Naive B cell (primary cell): ENCODE results near the gene OR6Q1. TPM values are rescaled to one million over a fixed set of nuclear protein-coding genes. Genes with fewer than 3 reads are reported as not detected.
"Not testable (repeated sequence)": the region's sequence is repeated elsewhere in the genome, so short reads cannot be mapped to it uniquely, and the experiment has no call there.

Experiments used
- ATAC-seq, 2 donors: fragments of 150-1000 bp; cut with Tn5 transposase; 2 replicates each; pipeline ENCODE4 v1.10.0; 2021; ENCODE audit warnings: low read depth in 2 of 2, mild to moderate bottlenecking in 2 of 2, moderate library complexity in 2 of 2
- DNase-seq: peaks from one replicate; pipeline ENCODE4 v3.0.0; 2022
- H3K27ac Mint-ChIP-seq, 6 donors: one replicate each; pipeline ENCODE4 v1.8.0; 2020 to 2022; ENCODE audit warnings: mild to moderate bottlenecking in 6 of 6, mixed read lengths in 6 of 6, moderate library complexity in 5 of 6, inconsistent platforms in 2 of 6
- H3K27me3 Mint-ChIP-seq, 3 donors: one replicate each; pipeline ENCODE4 v1.8.0; 2021 to 2022; ENCODE audit warnings: mixed read lengths in 3 of 3, mild to moderate bottlenecking in 1 of 3
- H3K36me3 Mint-ChIP-seq, 2 donors: one replicate each; pipeline ENCODE4 v1.8.0; 2020 to 2022; ENCODE audit warnings: mixed read lengths in 2 of 2, inconsistent platforms in 1 of 2, mild to moderate bottlenecking in 1 of 2
- H3K4me1 Mint-ChIP-seq, 3 donors: one replicate each; pipeline ENCODE4 v1.8.0; 2020 to 2022; ENCODE audit warnings: mixed read lengths in 3 of 3, inconsistent platforms in 1 of 3, mild to moderate bottlenecking in 1 of 3, moderate library complexity in 1 of 3
- H3K4me3 Mint-ChIP-seq, 8 donors: one replicate each; pipeline ENCODE4 v1.8.0; 2020 to 2022; ENCODE audit warnings: mild to moderate bottlenecking in 8 of 8, mixed read lengths in 8 of 8, moderate library complexity in 8 of 8, inconsistent platforms in 2 of 8
- H3K9me3 Mint-ChIP-seq, 7 donors: one replicate each; pipeline ENCODE4 v1.8.0; 2020 to 2022; ENCODE audit warnings: mixed read lengths in 7 of 7, mild to moderate bottlenecking in 5 of 7, inconsistent platforms in 2 of 7, moderate library complexity in 1 of 7
- polyA plus RNA-seq, 6 donors: library from polyadenylated mRNA; unstranded; fragments of 300-500 nt; fragmentation: Illumina TruSeq; gene quantifications; one replicate each; pipeline ENCODE4 v1.2.3, GENCODE V29; 2021; ENCODE audit warnings: low read depth in 6 of 6

The OR6Q1 gene
- polyA plus RNA-seq, result not detected

- Mint-ChIP-seq H3K9me3 (peaks cover 5 to 28% (median 9%) of the 10 kb centered on the region in 7 donors), H3K36me3 (no peaks in the 10 kb centered on the region), H3K27me3 (peaks cover 9 to 28% (median 11%) of the 10 kb centered on the region in 3 donors), H3K27ac (no peak within 1 kb of the TSS), H3K4me3 (no peak within 1 kb of the TSS), H3K4me1 (no peaks in the 10 kb centered on the region)
- ATAC-seq (no peak), DNase-seq (no peak)
These were observed at the start of gene OR6Q1 for GRCh38 chr11:58030653-58031052. OR6Q1 (plus strand) TSS chr11:58030953; CDS start chr11:58030953, 0 bp downstream.

- no peaks in the 10 kb centered on the region for H3K4me1 Mint-ChIP-seq
- peak overlapping the region in 1 of 6 donors; percentile 15 for H3K27ac Mint-ChIP-seq
- peaks cover 0 to 9% (median 1%) of the 10 kb centered on the region in 7 donors for H3K9me3 Mint-ChIP-seq
- no peaks in the 10 kb centered on the region for H3K36me3 Mint-ChIP-seq
- DNase-seq, result no peak
- no peak for ATAC-seq
- H3K4me3 Mint-ChIP-seq, result no peak overlapping the region
- H3K27me3 Mint-ChIP-seq, result peaks cover 5 to 13% (median 10%) of the 10 kb centered on the region in 3 donors
These were observed 49.2 kb upstream of the OR6Q1 start for GRCh38 chr11:57981536-57981935.

- Mint-ChIP-seq H3K9me3 (peaks cover under 1 to 15% (median 11%) of the 10 kb centered on the region in 7 donors), H3K36me3 (no peaks in the 10 kb centered on the region), H3K4me3 (no peak overlapping the region), H3K27ac (no peak overlapping the region), H3K27me3 (peaks cover 5 to 13% (median 10%) of the 10 kb centered on the region in 3 donors), H3K4me1 (no peaks in the 10 kb centered on the region)
- DNase-seq, result no peak
- ATAC-seq, result no peak
These were observed 48.0 kb upstream of the OR6Q1 start for GRCh38 chr11:57982776-57983175.

- H3K36me3 Mint-ChIP-seq, result no peaks in the 10 kb centered on the region
- H3K9me3 Mint-ChIP-seq, result peaks cover 4 to 19% (median 11%) of the 10 kb centered on the region in 7 donors
- no peak overlapping the region for H3K4me3 Mint-ChIP-seq
- peaks cover 5 to 13% (median 10%) of the 10 kb centered on the region in 3 donors for H3K27me3 Mint-ChIP-seq
- DNase-seq, result no peak
- H3K27ac Mint-ChIP-seq, result no peak overlapping the region
- no peak for ATAC-seq
- no peaks in the 10 kb centered on the region for H3K4me1 Mint-ChIP-seq
These were observed 47.6 kb upstream of the OR6Q1 start for GRCh38 chr11:57983191-57983590.

GRCh38 chr11:57999523-57999922 is 31.2 kb upstream of the OR6Q1 start:
- not testable (repeated sequence) for DNase-seq, H3K9me3 Mint-ChIP-seq, ATAC-seq, H3K36me3 Mint-ChIP-seq, H3K4me3 Mint-ChIP-seq, H3K4me1 Mint-ChIP-seq, H3K27ac Mint-ChIP-seq
- peaks cover 13 to 15% (median 14%) of the 10 kb centered on the region in 3 donors for H3K27me3 Mint-ChIP-seq

GRCh38 chr11:58000021-58000420 is 30.7 kb upstream of the OR6Q1 start:
- H3K4me3 Mint-ChIP-seq, H3K27ac Mint-ChIP-seq, H3K4me1 Mint-ChIP-seq, H3K9me3 Mint-ChIP-seq, ATAC-seq, DNase-seq, H3K36me3 Mint-ChIP-seq: not testable (repeated sequence)
- peaks cover 17 to 19% (median 19%) of the 10 kb centered on the region in 3 donors for H3K27me3 Mint-ChIP-seq

- ATAC-seq, result no peak
- Mint-ChIP-seq H3K4me1 (no peaks in the 10 kb centered on the region), H3K4me3 (no peak overlapping the region), H3K36me3 (no peaks in the 10 kb centered on the region), H3K9me3 (peaks cover 0 to 2% (median 0%) of the 10 kb centered on the region in 7 donors), H3K27me3 (peaks cover 17 to 25% (median 19%) of the 10 kb centered on the region in 3 donors), H3K27ac (no peak overlapping the region)
- DNase-seq, result no peak
These were observed 30.1 kb upstream of the OR6Q1 start for GRCh38 chr11:58000699-58001098.

GRCh38 chr11:58003036-58003435 is 27.7 kb upstream of the OR6Q1 start:
- Mint-ChIP-seq H3K27me3 (peaks cover 17 to 26% (median 19%) of the 10 kb centered on the region in 3 donors), H3K36me3 (no peaks in the 10 kb centered on the region), H3K9me3 (peaks cover 0 to 2% (median 0%) of the 10 kb centered on the region in 7 donors), H3K4me1 (no peaks in the 10 kb centered on the region), H3K27ac (no peak overlapping the region), H3K4me3 (no peak overlapping the region)
- no peak for ATAC-seq
- no peak for DNase-seq

- Mint-ChIP-seq H3K9me3 (peaks cover 0 to 2% (median 0%) of the 10 kb centered on the region in 7 donors), H3K27ac (no peak overlapping the region), H3K4me1 (no peaks in the 10 kb centered on the region), H3K27me3 (peaks cover 17 to 26% (median 19%) of the 10 kb centered on the region in 3 donors), H3K36me3 (no peaks in the 10 kb centered on the region), H3K4me3 (no peak overlapping the region)
- DNase-seq (no peak), ATAC-seq (no peak)
These were observed 27.2 kb upstream of the OR6Q1 start for GRCh38 chr11:58003591-58003990.

- ATAC-seq, result no peak
These were observed 26.1 kb upstream of the OR6Q1 start for GRCh38 chr11:58004664-58005063.

GRCh38 chr11:58006940-58007339 is 23.8 kb upstream of the OR6Q1 start:
- DNase-seq (no peak), ATAC-seq (no peak)
- no peak overlapping the region for H3K27ac Mint-ChIP-seq
- no peaks in the 10 kb centered on the region for H3K4me1 Mint-ChIP-seq
- no peaks in the 10 kb centered on the region for H3K36me3 Mint-ChIP-seq
- peaks cover 0 to 2% (median 0%) of the 10 kb centered on the region in 7 donors for H3K9me3 Mint-ChIP-seq
- H3K4me3 Mint-ChIP-seq, result no peak overlapping the region
- H3K27me3 Mint-ChIP-seq, result peaks cover 17 to 26% (median 19%) of the 10 kb centered on the region in 3 donors

More at GRCh38 chr11:58004664-58005063, 26.1 kb upstream of the OR6Q1 start:
- no peak for DNase-seq
- Mint-ChIP-seq H3K27me3 (peaks cover 17 to 26% (median 19%) of the 10 kb centered on the region in 3 donors), H3K27ac (no peak overlapping the region), H3K36me3 (no peaks in the 10 kb centered on the region), H3K4me3 (no peak overlapping the region), H3K4me1 (no peaks in the 10 kb centered on the region), H3K9me3 (peaks cover 0 to 3% (median 0%) of the 10 kb centered on the region in 7 donors)

GRCh38 chr11:58011771-58012170 is 19.0 kb upstream of the OR6Q1 start:
- Mint-ChIP-seq H3K4me1 (no peaks in the 10 kb centered on the region), H3K27me3 (peaks cover 0 to 16% (median 8%) of the 10 kb centered on the region in 3 donors), H3K36me3 (no peaks in the 10 kb centered on the region), H3K9me3 (peaks cover 0 to 6% (median 2%) of the 10 kb centered on the region in 7 donors), H3K4me3 (no peak overlapping the region), H3K27ac (peak overlapping the region in 1 of 6 donors; percentile 58)
- DNase-seq (no peak), ATAC-seq (no peak)

- Mint-ChIP-seq H3K4me1 (no peaks in the 10 kb centered on the region), H3K27me3 (peaks cover 0 to 8% (median 3%) of the 10 kb centered on the region in 3 donors), H3K9me3 (no peaks in the 10 kb centered on the region), H3K36me3 (no peaks in the 10 kb centered on the region), H3K27ac (no peak within 1 kb of the TSS), H3K4me3 (no peak within 1 kb of the TSS)
- no peak for DNase-seq
- no peak for ATAC-seq
These were observed 7.3 kb upstream of the OR6Q1 start, which contains the start of gene OR9Q1 for GRCh38 chr11:58023435-58023931. OR9Q1 (plus strand) TSS chr11:58023881; CDS start chr11:58179445, 155,564 bp downstream.

- no peak overlapping the region for H3K4me3 Mint-ChIP-seq
- H3K9me3 Mint-ChIP-seq, result no peaks in the 10 kb centered on the region
- no peaks in the 10 kb centered on the region for H3K4me1 Mint-ChIP-seq
- no peak for ATAC-seq
- no peak overlapping the region for H3K27ac Mint-ChIP-seq
- no peak for DNase-seq
- H3K36me3 Mint-ChIP-seq, result no peaks in the 10 kb centered on the region
- peaks cover 0 to 8% (median 3%) of the 10 kb centered on the region in 3 donors for H3K27me3 Mint-ChIP-seq
These were observed 6.1 kb upstream of the OR6Q1 start for GRCh38 chr11:58024601-58025091.
